GM19238 (cell line): ENCODE measurements around the gene CCDC122.
"Not testable (repeated sequence)": the region's sequence is repeated elsewhere in the genome, so short reads cannot be mapped to it uniquely, and the experiment has no call there.

ENCODE experiments used
- DNase-seq: peaks from one replicate; pipeline ENCODE4 v3.0.0; 2011; ENCODE audit warnings: low spot score; ENCODE audit not compliant: insufficient read length

The CCDC122 gene

DNA sequence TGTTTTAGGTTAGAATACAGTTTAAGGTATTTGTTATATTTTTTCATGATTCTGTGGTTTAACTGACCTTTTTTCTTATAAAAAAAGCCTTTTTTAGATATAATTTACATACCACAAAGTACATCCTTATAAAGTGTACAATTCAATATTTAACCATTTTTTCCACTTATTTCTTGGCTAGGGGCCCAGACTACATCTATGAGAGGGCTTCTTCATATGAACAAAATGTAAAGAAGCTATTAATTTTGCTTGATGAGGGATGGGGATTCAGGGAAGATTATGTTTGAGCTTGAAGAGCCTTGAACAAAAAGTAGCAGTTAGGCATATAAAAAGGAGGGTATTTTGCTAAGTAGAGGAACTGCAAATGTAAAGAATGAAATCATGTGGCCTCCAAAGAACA, 2.2 kb downstream of the CCDC122 start:
- no peak for DNase-seq

DNA sequence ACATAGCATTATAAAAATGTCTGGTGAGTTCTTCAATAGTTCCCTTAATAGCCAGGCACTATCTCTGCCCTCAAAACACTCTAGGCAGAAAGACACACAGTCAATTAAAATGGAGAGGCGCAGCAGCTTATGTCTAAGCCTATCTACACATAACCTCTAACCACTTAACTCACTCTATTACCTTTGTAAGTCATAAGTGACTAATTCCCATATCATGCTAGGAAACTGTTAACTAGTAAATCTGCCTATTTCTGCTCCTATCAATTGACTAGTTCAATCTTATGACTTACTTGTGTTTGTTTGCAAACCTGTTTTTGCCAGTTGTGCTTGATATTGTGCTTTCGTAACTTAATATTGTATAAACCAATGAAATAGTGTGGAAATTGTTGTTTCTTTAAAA, 3.2 kb downstream of the CCDC122 start:
- DNase-seq: no peak

DNA sequence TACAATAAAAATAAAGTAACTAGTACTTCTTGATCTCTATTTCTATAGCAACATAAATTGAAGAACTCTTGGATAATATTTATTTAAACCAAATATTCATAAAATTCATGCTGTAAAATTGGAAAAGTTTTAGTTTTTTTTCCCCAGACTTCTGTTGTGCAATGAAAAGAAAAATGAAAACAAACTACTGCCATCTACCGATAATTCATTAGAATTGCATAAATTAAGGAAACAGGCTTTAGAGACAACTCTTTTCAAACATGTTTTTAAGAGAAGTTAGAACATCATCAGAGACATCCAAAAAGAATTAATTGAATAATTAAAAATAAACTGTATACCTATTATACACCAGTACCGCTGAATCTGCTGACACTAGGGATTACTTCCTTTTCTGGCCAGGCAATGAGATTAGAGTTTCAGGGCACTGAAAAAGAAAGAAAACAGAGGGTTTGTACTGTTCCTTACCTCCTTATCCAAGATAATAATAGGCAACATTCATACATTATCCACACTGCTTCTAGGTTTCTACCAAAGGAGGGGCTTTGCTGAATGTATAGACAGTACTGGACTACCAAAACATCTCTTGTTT, 4.9 kb downstream of the CCDC122 start:
- DNase-seq: no peak

DNA sequence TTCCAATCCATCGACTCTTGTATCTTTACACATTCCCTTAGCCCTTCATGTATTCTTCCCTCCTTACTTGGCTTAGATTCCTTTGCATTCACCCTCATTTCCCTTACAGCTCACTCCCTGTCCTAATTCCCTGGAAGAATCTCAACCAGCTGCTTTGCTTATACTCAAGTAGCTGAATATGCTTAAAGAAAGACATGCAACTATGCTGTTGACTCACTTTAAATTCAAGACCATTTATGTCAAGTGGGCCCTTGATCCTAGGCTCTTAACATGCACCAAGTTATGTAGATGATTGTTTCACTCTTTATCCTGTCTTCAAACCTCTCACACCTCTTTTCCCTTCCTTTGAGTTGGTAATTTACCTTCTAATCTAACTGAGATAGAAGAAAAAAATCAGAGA, 7.4 kb downstream of the CCDC122 start:
- no peak for DNase-seq

DNA sequence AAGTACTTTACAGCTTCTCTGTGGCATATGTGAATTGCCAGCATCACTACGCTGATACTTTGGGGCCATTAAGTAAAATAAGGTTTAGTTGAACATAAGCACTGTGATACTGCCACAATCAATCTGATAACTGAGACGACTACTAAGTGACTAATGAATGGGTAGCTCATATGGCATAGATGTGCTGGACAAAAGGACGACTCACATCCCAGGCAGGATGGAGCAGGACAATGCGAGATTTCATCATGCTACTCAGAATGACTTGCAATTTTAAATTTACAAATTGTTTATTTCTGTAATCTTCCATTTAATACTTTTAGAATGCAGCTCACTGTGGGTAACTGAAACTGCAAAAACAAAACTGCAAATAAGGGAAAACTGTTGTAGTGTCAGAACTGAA, 13.6 kb downstream of the CCDC122 start:
- DNase-seq: no peak

DNA sequence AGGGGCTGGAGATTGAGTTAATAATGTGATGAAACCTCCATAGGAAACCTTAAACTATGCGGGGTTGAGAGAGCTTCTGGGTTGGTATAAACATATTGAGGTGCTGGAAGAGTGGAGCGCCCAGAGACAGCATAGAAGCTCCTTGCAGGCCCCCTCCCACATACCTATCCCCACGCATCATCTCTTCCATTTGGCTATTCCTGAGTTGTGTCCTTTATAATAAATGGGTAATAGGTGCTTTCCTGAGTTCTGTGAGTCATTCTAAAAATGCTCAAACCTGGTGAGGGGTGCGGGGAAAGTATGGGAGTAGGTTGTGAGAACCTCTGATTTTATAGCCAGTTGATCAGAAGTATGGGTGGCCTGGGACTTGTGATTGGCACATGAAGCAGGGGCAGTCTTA, 14.6 kb downstream of the CCDC122 start:
- DNase-seq: no peak

DNA sequence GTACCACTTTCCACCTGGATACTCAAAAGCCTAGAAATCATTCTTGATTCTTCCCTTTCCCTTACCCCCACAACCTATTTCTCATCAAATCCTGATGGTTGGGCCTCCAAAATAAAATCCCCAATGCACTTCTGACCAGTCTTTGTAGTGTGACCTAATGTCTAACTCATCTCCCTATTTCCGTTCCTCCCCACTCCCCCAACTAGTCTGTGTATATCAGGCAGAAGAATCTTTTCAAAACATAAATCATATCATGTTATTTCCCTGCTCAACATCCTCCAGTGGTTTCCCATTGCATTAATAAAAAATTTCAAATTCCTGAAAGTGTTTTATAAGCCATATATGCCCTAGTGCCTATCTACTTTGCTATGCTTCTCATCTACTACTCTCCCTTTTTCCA, 17.7 kb downstream of the CCDC122 start:
- DNase-seq: no peak

DNA sequence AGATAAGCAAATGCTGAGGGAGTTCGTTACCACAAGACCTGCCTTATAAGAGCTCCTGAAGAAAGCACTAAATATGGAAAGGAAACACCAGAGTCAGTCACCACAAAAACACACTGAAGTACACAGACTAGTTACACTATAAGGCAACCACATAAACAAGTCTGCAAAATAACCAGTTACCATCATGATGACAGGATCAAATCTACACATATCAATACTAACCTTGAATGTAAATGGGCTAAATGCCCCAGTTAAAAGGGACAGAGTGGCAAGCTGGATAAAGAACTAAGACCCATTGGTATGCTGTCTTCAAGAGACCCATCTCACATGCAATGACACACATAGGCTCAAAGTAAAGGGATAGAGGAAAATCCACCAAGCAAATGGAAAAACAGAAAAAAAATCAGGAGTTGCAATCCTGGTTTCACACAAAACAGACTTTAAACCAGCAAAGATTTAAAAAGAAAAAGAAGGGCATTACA, 26.6 kb downstream of the CCDC122 start:
- DNase-seq: no peak

DNA sequence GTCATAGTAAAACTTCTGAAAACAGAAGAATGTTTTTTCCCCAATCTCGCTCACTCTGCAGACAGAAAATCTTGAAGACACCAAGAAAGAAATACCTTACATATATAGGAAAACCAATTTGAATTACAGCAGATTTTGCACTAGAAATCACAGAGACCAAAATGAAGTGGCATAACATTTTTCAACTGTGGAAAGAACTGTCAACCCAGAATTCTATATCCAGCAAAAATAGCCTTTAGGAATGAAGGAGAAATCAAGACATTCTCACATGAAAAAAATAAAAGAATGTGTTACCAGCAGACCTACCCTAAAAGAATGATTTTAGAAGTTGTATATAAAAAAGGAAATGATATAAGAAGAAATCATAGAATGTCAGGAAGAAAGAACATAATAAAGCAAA, 28.7 kb downstream of the CCDC122 start:
- no peak for DNase-seq

DNA sequence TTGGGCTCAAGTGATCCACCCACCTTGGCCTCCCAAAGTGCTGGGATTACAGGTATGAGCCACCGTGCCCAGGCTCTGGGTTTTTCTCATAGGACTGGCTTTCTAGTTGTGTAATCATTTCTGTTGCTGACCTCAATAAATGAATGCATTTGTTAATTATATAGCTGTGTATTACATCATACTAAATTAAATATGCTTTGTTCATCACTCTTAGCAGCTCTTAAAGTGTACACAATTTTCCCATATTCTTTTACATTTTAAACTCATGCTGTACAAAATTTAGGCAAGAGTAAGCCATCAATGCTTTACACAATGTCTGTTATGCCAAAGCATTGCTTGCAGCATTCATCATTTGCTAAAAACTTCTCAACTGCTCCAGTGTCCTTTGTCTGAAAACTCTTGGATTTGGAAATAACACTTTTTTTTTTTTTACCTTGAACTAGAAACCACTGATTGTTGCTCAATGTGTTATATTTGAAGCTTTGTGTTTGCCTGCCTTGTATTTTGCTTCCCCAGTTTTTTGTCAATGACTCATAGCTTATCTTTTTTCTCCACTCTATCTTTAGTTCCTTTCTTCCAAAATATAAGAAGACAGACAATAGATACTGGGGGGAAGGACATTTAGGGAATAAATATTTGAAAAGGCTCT, 31.4 kb downstream of the CCDC122 start:
- no peak for DNase-seq

DNA sequence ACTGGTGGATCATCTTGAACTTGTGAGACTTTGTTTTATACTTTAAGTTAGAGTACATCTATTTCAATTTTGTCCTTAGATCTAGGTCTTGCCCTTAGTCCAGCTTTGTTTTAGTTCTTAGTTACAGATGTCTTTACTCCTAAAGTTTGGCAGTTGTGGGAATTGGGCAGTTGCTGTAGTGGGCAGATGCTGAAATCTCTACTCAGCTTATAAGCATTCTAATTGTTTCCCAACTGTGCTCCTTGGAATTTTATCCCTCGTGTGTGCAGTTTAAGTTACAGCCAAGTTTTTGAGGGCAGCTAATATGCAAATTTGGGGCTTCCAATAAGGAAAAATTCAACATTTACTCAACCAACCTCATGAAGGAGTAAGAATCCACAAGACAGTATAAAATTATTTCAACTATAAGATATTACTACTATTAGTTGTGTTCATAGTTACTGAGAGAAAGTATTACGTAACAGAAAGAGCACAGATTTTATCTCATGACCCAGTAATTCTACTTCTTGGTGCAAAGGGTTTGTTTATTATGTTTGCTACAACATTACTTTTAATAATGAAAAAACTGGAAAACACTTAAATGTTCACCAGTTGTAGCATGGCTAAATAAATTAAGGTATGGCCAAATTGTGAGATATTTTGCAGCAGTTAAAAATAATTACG, 32.9 kb downstream of the CCDC122 start:
- no peak for DNase-seq

DNA sequence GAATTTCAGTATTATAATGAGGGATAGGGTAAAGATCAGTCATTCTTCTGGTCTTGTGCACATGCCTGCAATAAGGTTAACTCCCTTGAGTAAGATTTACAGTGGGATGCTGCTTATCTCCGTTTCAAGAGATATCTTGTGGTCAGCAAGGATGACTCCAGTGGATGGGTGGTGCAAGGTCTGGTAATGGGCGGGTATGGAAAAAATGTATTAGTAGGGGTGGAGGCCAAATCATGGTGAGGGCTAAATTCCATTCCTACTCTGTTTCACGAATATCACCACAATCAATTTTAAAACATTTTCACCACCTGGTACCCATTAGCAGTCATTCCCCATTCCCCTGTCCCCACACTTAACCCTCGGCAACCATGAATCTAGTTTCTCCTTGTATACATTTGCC, 40.6 kb downstream of the CCDC122 start:
- DNase-seq: no peak

DNA sequence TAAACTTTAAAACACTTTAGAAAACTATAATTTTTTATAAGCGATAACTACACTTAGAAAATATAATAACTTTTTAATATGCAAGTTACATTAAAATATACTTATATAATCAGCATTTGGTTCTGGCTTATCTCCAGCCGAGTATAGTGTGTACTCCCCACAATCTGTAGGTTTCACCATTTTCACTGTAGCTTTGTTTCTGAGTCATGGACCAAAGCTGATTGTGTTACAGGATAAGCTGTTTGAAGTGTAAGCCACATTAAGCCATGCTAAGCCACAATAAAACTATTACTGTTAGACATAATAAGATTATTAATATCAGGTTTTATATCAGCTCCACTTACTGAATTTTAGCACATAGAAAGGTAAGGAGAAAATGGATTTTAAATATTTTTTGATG, 43.8 kb downstream of the CCDC122 start:
- DNase-seq: no peak

DNA sequence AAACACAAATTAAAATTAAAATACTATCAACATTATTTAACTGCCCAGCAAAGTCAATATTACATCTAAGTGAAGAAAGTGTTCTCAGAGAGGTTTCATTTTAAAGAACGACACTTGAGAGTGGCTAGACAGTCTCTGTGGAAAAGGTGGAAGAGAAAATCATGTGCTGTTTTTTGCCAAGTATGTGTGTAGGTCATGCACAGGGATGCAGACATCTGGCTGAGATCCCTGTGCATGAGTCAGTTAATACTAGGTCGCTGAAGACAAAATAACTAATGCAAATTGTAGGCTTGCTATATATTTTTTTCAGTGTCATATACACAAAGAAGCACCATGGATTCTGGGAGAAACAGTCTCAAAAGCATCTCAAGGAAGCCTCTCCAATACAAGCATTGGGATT, 48.5 kb downstream of the CCDC122 start:
- no peak for DNase-seq

DNA sequence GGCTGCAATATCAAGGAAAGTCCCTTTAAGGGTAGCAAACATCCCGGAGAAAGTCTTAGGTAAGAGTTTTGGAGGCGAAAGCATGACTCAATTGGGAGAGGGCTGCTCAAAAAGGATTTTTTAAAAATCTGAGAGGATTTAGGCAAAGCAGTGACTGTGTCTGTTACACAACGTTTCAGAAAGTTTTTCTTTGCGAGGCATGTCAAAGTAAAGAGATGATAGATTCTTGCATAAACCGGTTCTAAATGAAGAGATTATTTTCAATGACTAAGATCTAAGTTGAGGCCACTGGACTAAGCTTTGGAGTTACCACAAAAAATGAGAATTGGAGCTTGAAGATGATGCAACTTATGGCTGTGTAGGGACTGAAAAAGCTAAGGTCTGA, 49.1 kb downstream of the CCDC122 start:
- no peak for DNase-seq

DNA sequence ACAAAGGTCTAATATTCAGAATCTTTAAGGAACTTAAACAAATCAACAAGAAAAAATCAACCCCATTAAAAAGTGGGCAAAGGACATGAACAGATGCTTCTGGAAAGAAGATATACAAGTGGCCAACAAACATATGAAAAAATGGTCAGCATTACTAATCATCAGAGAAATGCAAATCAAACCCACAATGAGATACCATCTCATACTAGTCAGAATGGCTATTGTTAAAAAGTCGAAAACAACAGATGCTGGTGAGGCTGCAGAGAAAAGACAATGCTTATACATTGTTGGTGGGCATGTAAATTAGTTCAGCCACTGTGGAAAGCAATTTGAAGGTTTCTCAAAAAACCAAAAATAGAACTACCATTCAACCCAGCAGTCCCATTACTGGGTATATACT, 54.9 kb downstream of the CCDC122 start:
- DNase-seq: not testable (repeated sequence)

DNA sequence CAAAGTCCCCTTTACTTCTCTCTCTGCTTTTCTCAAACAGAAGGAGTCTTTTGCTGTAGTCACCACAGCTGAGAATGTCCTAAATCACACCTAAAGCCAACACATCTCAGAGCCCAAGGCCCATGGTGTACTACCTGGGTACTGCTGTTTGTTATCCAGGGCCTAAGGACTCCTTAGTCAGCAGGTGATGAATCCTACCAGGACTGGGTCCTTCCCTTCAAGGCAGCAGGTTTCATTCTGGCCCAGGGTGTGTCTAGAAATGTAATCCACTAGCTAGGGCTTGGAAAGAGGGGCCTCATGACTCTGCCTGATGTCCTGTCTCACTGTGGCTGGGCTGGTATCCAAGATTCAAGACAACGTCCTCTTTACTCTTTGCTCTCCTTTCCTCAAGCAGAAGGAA, 56.6 kb downstream of the CCDC122 start:
- DNase-seq: no peak

DNA sequence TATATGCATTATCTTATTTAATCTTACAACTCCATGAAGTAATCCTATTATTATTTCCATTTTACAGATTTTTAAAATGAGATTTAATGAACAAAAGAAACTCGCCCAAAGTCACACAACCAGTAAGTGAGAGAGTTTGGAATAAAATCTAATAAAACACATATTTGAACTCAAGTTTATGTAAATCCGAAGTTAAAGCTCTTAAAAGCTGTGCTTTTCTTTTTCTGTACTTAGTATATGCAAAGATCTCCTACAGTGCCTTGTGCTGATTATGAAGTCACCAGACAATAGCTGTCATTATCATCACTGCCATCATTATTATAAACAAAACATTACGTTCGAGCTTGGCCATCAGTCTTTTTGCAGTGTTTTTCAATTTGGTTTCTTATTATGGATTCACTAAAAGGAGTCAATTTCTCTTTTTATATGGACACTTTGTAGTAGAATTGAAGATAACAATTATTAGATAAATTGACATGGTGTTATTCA, 63.1 kb downstream of the CCDC122 start:
- DNase-seq: no peak

DNA sequence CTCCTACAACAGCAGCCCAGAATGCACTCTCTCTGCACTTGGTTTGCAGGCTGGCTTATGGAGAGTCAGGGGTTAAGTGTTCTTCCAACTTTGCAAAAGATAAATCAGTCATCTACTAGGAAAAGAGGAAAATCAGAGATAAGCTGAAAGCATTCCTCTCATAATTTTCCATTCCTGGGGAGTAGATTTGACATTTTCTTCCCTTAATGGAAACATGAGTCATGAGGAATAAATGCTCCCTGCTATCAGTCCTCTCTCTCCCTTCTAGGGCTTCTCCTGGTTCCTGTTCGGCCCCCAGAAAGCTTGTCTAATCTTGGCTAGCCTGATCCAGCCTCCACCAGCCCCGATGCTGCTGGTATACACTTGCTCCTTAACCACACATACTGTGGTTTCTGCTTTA, 64.3 kb downstream of the CCDC122 start:
- no peak for DNase-seq

DNA sequence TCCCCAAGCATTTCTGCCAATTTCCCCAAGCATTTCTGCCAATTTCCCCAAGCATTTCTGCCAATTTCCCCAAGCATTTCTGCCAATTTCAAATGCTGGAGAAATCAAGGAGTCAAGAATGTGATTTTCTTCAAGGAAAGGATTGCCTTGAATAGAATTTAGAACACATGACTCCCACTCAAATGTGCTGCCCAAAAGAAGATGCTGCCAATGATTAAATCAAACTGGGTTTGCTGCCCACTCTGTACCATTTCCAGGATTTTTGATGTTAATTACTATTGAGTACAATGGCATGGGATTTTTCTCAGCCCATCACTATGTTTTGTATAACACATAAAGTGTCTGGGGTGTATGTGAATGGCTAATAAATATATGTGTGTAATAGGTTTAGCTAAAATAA, 70.9 kb downstream of the CCDC122 start:
- DNase-seq: no peak

DNA sequence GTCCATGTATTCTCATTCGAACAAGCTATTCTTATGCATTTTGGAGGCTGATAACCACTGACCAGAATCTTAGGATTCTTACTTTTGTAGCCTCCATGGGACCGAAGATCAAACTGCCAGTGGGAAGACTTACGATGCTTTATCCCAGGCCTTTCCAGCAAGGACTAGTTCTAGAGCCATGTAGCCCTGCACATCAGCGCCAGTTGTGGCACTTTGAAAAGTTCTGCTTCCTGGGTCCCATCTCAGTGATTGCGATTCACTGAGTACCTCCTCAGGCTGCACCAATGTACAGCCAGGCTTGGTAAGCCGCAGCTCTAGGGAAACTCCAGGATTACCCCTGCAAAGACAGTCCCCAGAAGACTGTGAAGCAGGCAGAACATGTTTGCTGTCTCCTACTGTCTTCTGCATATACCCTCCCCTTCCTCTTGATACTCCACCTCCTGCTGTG, 73.8 kb downstream of the CCDC122 start:
- DNase-seq: no peak

DNA sequence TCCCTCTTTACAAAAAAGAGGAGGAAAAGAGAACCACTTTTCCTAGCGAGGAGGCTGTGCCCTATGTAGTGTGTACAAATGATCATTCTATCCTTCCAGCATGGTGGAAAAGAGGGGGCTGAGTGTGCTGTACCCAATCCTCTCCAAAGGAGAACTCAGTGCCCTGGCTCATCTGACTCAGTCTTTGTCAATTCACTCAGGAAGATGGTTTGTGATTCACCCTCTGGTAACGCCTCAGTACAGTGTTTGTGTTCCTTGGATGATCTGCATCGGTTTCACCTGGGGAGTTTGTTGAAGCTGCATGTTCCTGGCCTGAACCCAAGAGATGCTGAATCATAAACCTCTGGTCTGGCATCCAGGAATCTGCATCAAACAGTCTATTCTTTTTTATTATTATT, 74.5 kb downstream of the CCDC122 start:
- no peak for DNase-seq
